A549 (cell line): ENCODE data around the gene TCFL5. TPM values are rescaled to one million over a fixed set of nuclear protein-coding genes. Genes with fewer than 3 reads are reported as not detected.

Source experiments
- ATAC-seq, 2 experiments: fragments of 200-7000 bp in 1 of 2; fragments of >200 bp in 1 of 2; cut with Nextera tagmentation in 1 of 2; cut with Tn5 transposase in 1 of 2; 3 replicates each; pipeline versions ENCODE4 v1.8.0 to v1.9.1; 2018 to 2020; ENCODE audit warnings: mild to moderate bottlenecking in 1 of 2, moderate library complexity in 1 of 2
- CTCF ChIA-PET: fragments of 300-600 bp; sonication (Branson Sonifier 250); formaldehyde crosslinking; extraction: SDS; loops from one replicate; lab custom pipeline; 2021; ENCODE audit warnings: antibody characterized with exemption, inconsistent platforms; lab: Yijun Ruan, JAX
- POLR2A ChIA-PET: fragments of 350-600 bp; formaldehyde crosslinking; extraction: SDS; loops from one replicate; lab custom pipeline; 2021; ENCODE audit warnings: antibody characterized with exemption, inconsistent platforms; lab: Yijun Ruan, JAX
- DNase-seq, 2 experiments: peaks; one replicate each; pipeline versions ENCODE4 v3.0.0 to v3.0.0-alpha.2; 2011 to 2016; ENCODE audit warnings: low read depth in 1 of 2, low spot score in 1 of 2
- FAIRE-seq: peaks from 2 replicates; lab custom pipeline; 2011; peaks lifted over from hg19 to GRCh38; lab: Jason Lieb, UNC
- H3K27ac ChIP-seq, 2 experiments: fragments of >200 bp; sonication (Bioruptor Twin); formaldehyde crosslinking; 3 replicates each; pipeline ENCODE4 v1.5.1; 2016 to 2017
- H3K4me1 ChIP-seq: fragments of >200 bp; sonication (Bioruptor Twin); formaldehyde crosslinking; 3 replicates; pipeline ENCODE4 v1.6.1; 2016
- H3K4me2 ChIP-seq: fragments of >200 bp; sonication (Bioruptor Twin); formaldehyde crosslinking; 3 replicates; pipeline ENCODE4 v1.6.1; 2016
- H3K4me3 ChIP-seq: fragments of >200 bp; sonication (Bioruptor Twin); formaldehyde crosslinking; 3 replicates; pipeline ENCODE4 v1.5.1; 2016
- H3K9me3 ChIP-seq: fragments of >200 bp; sonication (Bioruptor Twin); formaldehyde crosslinking; 3 replicates; pipeline ENCODE4 v1.6.1; 2016
- CBX2 ChIP-seq: fragments of 200-600 bp; sonication (generic); IDR thresholded peaks from 2 replicates; pipeline ENCODE4 v1.6.1; 2016; ENCODE audit warnings: low read depth, mild to moderate bottlenecking, borderline replicate concordance
- CHD2 ChIP-seq: fragments of 150-350 bp; IDR thresholded peaks from 2 replicates; pipeline ENCODE4 v1.6.1; 2014; ENCODE audit warnings: low read length; ENCODE audit not compliant: partially characterized antibody
- CHD4 ChIP-seq: fragments of 200-600 bp; sonication (generic); IDR thresholded peaks from 2 replicates; pipeline ENCODE4 v1.6.1; 2016; ENCODE audit warnings: antibody characterized with exemption, mild to moderate bottlenecking, borderline replicate concordance
- EHF ChIP-seq: fragments of 250-450 bp; sonication (Bioruptor Pico); IDR thresholded peaks from 2 replicates; pipeline ENCODE4 v1.5.0; 2020; ENCODE audit warnings: mild to moderate bottlenecking
- FOSL2 ChIP-seq, 2 experiments: fragments of 450-650 bp in 1 of 2; fragments of >200 bp in 1 of 2; sonication (Bioruptor Twin) in 1 of 2; formaldehyde crosslinking; IDR thresholded peaks; 2 replicates each; pipeline versions ENCODE4 v1.5.0 to v1.6.1; 2016 to 2020; ENCODE audit warnings: mild to moderate bottlenecking in 1 of 2, moderate library complexity in 1 of 2
- FOXS1 ChIP-seq: fragments of 250-450 bp; sonication (Bioruptor Pico); IDR thresholded peaks from 2 replicates; pipeline ENCODE4 v1.5.0; 2020; ENCODE audit warnings: mild to moderate bottlenecking, moderate library complexity
- HOXA7 ChIP-seq: fragments of 250-450 bp; sonication (Bioruptor Pico); IDR thresholded peaks from 2 replicates; pipeline ENCODE4 v1.5.0; 2020; ENCODE audit warnings: mild to moderate bottlenecking, moderate library complexity
- JUNB ChIP-seq: fragments of >200 bp; sonication (Bioruptor Twin); formaldehyde crosslinking; IDR thresholded peaks from 2 replicates; pipeline ENCODE4 v1.6.1; 2016
- KDM5A ChIP-seq: fragments of 200-600 bp; sonication (generic); IDR thresholded peaks from 2 replicates; pipeline ENCODE4 v1.6.1; 2016; ENCODE audit warnings: antibody characterized with exemption, mild to moderate bottlenecking
- MAFK ChIP-seq: fragments of 450-650 bp; IDR thresholded peaks from 2 replicates; pipeline ENCODE4 v1.6.1; 2014; ENCODE audit not compliant: partially characterized antibody
- MAZ ChIP-seq: fragments of 150-350 bp; IDR thresholded peaks from 2 replicates; pipeline ENCODE4 v1.6.1; 2014; ENCODE audit warnings: antibody characterized with exemption, low read depth, low read length, borderline replicate concordance
- MYC ChIP-seq: IDR thresholded peaks from 2 replicates; pipeline ENCODE4 v1.6.1; 2012; ENCODE audit warnings: mild to moderate bottlenecking, inconsistent platforms, low read length, improper control_type of control experiment, borderline replicate concordance
- NFE2L2 ChIP-seq: fragments of 150-350 bp; conservative IDR thresholded peaks from 2 replicates; pipeline ENCODE4 v1.6.1; 2014; ENCODE audit warnings: low read length
- NPAS2 ChIP-seq: fragments of 250-450 bp; sonication (Bioruptor Pico); IDR thresholded peaks from 2 replicates; pipeline ENCODE4 v1.8.0; 2022; ENCODE audit warnings: mild to moderate bottlenecking, moderate library complexity, borderline replicate concordance
- NR3C1 ChIP-seq: fragments of >200 bp; sonication (Bioruptor Twin); formaldehyde crosslinking; IDR thresholded peaks from 3 replicates; pipeline ENCODE4 v1.6.1; 2017
- POLR2A ChIP-seq: IDR thresholded peaks from 2 replicates; pipeline ENCODE4 v1.6.1; 2012; ENCODE audit warnings: mild to moderate bottlenecking, low read length
- RARB ChIP-seq: fragments of 250-450 bp; sonication (Bioruptor Pico); IDR thresholded peaks from 2 replicates; pipeline ENCODE4 v1.8.0; 2021; ENCODE audit warnings: mild to moderate bottlenecking, moderate library complexity
- SMC3 ChIP-seq: fragments of >200 bp; sonication (Bioruptor Twin); formaldehyde crosslinking; IDR thresholded peaks from 3 replicates; pipeline ENCODE4 v1.6.1; 2018; ENCODE audit warnings: inconsistent platforms
- ZC3H11A ChIP-seq: fragments of 450-650 bp; IDR thresholded peaks from 2 replicates; pipeline ENCODE4 v1.6.1; 2014; ENCODE audit warnings: antibody characterized with exemption, mild to moderate bottlenecking
- ZNF302 ChIP-seq: fragments of 250-450 bp; sonication (Bioruptor Pico); IDR thresholded peaks from 2 replicates; pipeline ENCODE4 v1.9.0; 2021; ENCODE audit warnings: inconsistent platforms, mild to moderate bottlenecking, moderate library complexity
- WGBS: methylation state at CpG from one replicate; pipeline ENCODE4 v1.1.6; 2017; ENCODE audit errors: missing lambda C conversion rate; 5-methylcytosine and 5-hydroxymethylcytosine counted together
- polyA plus RNA-seq, 4 experiments: library from polyadenylated mRNA; depleted of rRNA in 3 of 4; stranded (reverse); fragments of >200 nt; fragmentation: RNase III in 1 of 4; extraction: RNeasy Plus Mini Kit Qiagen cat#74134 plus additional on column Dnase treatment in 1 of 4; gene quantifications; 2 replicates in 3 of 4; 3 replicates in 1 of 4; pipeline ENCODE4 v1.2.3, GENCODE V29; 2011 to 2017
- TF ChIP-seq, protein P1 (sequence below): fragments of >200 bp; sonication (Bioruptor Twin); formaldehyde crosslinking; IDR thresholded peaks from 2 replicates; pipeline ENCODE4 v1.6.1; 2016
- TF ChIP-seq, protein P2 (sequence below): fragments of 450-650 bp; IDR thresholded peaks from 2 replicates; pipeline ENCODE4 v1.6.1; 2014; ENCODE audit warnings: antibody characterized with exemption
- TF ChIP-seq, protein P3 (sequence below): fragments of >200 bp; sonication (Bioruptor Twin); formaldehyde crosslinking; IDR thresholded peaks from 3 replicates; pipeline ENCODE4 v1.5.1; 2016
- TF ChIP-seq, protein P4 (sequence below): IDR thresholded peaks from 2 replicates; pipeline ENCODE4 v1.6.1; 2012

The TCFL5 gene
- polyA plus RNA-seq, 2 of the 4 experiments (the other 2 are of a cell fraction): 5.6 to 7.1 TPM

DNA sequence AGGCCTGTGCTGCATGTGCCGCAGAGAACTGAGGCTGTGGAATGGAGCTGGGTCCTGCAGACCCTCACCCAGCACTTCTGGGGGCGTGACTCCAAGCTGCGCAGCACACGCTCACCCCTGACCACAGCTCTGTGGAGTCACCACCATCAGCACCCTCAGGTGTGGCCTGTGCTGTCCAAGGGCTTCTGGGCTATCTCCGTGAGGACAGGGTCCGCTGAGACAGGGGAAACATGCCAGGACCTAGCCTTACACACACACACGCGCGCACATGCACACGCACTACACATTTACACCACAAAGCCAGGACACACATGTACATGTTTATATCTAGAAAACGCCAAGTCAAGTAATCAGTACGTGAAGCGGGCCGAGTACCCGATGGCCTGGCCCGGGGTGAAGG, 26.8 kb upstream of the TCFL5 start:
- ATAC-seq: no peak
- no peak for DNase-seq
- Histone ChIP-seq H3K4me1 (no peaks in the 10 kb centered on the region), H3K4me2 (no peak overlapping the region), H3K9me3 (no peaks in the 10 kb centered on the region), H3K4me3 (no peak overlapping the region), H3K27ac (no peak overlapping the region)
- TF ChIP-seq, protein P1, sequence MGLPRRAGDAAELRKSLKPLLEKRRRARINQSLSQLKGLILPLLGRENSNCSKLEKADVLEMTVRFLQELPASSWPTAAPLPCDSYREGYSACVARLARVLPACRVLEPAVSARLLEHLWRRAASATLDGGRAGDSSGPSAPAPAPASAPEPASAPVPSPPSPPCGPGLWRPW: no peak
- TF ChIP-seq CBX2 (no peak), MYC (no peak), ZNF302 (CRISPR knock-in tag) (no peak), SMC3 (no peak), KDM5A (no peak), JUNB (no peak), CHD4 (no peak), FOXS1 (CRISPR knock-in tag) (no peak), NPAS2 (no peak), EHF (CRISPR knock-in tag) (no peak), MAFK (no peak), NFE2L2 (no peak), HOXA7 (CRISPR knock-in tag) (no peak), NR3C1 (no peak), POLR2A (no peak)
- TF ChIP-seq, protein P2, sequence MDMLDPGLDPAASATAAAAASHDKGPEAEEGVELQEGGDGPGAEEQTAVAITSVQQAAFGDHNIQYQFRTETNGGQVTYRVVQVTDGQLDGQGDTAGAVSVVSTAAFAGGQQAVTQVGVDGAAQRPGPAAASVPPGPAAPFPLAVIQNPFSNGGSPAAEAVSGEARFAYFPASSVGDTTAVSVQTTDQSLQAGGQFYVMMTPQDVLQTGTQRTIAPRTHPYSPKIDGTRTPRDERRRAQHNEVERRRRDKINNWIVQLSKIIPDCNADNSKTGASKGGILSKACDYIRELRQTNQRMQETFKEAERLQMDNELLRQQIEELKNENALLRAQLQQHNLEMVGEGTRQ: no peak
- TF ChIP-seq, protein P3, sequence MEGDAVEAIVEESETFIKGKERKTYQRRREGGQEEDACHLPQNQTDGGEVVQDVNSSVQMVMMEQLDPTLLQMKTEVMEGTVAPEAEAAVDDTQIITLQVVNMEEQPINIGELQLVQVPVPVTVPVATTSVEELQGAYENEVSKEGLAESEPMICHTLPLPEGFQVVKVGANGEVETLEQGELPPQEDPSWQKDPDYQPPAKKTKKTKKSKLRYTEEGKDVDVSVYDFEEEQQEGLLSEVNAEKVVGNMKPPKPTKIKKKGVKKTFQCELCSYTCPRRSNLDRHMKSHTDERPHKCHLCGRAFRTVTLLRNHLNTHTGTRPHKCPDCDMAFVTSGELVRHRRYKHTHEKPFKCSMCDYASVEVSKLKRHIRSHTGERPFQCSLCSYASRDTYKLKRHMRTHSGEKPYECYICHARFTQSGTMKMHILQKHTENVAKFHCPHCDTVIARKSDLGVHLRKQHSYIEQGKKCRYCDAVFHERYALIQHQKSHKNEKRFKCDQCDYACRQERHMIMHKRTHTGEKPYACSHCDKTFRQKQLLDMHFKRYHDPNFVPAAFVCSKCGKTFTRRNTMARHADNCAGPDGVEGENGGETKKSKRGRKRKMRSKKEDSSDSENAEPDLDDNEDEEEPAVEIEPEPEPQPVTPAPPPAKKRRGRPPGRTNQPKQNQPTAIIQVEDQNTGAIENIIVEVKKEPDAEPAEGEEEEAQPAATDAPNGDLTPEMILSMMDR: no peak
- TF ChIP-seq, protein P4, sequence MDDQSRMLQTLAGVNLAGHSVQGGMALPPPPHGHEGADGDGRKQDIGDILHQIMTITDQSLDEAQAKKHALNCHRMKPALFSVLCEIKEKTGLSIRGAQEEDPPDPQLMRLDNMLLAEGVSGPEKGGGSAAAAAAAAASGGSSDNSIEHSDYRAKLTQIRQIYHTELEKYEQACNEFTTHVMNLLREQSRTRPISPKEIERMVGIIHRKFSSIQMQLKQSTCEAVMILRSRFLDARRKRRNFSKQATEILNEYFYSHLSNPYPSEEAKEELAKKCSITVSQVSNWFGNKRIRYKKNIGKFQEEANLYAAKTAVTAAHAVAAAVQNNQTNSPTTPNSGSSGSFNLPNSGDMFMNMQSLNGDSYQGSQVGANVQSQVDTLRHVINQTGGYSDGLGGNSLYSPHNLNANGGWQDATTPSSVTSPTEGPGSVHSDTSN: no peak
- 96% methylated on average over 13 of the region's 16 CpGs for WGBS
- ChIA-PET POLR2A (no interaction called here), CTCF (interaction anchor here (0.6 to 12.2 kb wide), 8 partner anchors 12 to 627 kb away, joined by 3 to 123 read pairs (median 4); no protein-coding TSS in a partner anchor)
- FAIRE-seq: no peak

DNA sequence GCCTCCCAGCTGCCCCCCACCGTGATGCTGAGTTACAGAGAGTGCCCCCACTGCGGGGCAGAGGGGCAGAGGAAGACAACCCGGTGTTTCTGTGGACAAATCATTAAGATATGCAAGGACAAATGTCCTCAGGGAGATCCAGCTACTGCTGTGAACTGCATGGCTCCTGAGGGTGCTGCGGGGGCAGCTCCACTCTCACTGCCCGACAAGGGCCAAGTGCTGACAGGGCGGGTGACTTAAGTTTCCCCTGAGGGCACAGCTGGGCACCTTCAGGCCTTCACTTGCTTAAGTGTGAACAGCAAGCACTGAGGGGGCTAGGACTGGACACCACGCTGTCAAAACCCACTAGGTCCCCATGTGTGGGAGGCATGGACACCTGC, 26.2 kb upstream of the TCFL5 start:
- ChIA-PET POLR2A (interaction anchor here (1.9 kb wide), 1 partner anchor 12 kb away, joined by 6 read pairs; no protein-coding TSS in a partner anchor), CTCF (interaction anchor here (0.6 to 12.2 kb wide), 10 partner anchors 12 to 627 kb away, joined by 3 to 123 read pairs (median 4); no protein-coding TSS in a partner anchor)
- H3K27ac ChIP-seq: no peak overlapping the region
- no peaks in the 10 kb centered on the region for H3K9me3 ChIP-seq
- ATAC-seq: no peak
- no peak for FAIRE-seq
- H3K4me3 ChIP-seq: no peak overlapping the region
- WGBS: 74% methylated on average over 7 of the region's 7 CpGs
- TF ChIP-seq MAZ (no peak), ZC3H11A (no peak), FOSL2 (IDR thresholded peaks at IDR 0.05) (no peak), FOSL2 (CRISPR knock-in tag; IDR thresholded peaks at IDR 0.05) (no peak), NPAS2 (no peak), NR3C1 (no peak), CHD4 (no peak), CHD2 (no peak), RARB (CRISPR knock-in tag) (no peak)
- TF ChIP-seq, protein P1: no peak
- H3K4me2 ChIP-seq: no peak overlapping the region
- no peaks in the 10 kb centered on the region for H3K4me1 ChIP-seq
- DNase-seq: no peak
